Endothelial cell (in vitro differentiated cells): Measurements from ENCODE around the gene CYP8B1. TPM values are rescaled to one million over a fixed set of nuclear protein-coding genes. Genes with fewer than 3 reads are reported as not detected.
A peak's percentile ranks its signal among the peaks of the same experiment; 100 is the strongest.
"Not testable (repeated sequence)": the region's sequence is repeated elsewhere in the genome, so short reads cannot be mapped to it uniquely, and the experiment has no call there.

ENCODE experiments used
- DNase-seq: peaks from one replicate; pipeline ENCODE4 v3.0.0; 2021; ENCODE audit warnings: low spot score
- H3K27ac Mint-ChIP-seq: one replicate; pipeline ENCODE4 v1.8.0; 2021; ENCODE audit warnings: mixed read lengths, inconsistent platforms; ENCODE audit not compliant: unreplicated experiment
- H3K27me3 Mint-ChIP-seq: one replicate; pipeline ENCODE4 v1.8.0; 2021; ENCODE audit warnings: mild to moderate bottlenecking, moderate library complexity, mixed read lengths, inconsistent platforms; ENCODE audit not compliant: unreplicated experiment
- H3K36me3 Mint-ChIP-seq: one replicate; pipeline ENCODE4 v1.8.0; 2021; ENCODE audit warnings: mild to moderate bottlenecking, low read depth, mixed read lengths, inconsistent platforms; ENCODE audit not compliant: unreplicated experiment
- H3K4me1 Mint-ChIP-seq: one replicate; pipeline ENCODE4 v1.8.0; 2021; ENCODE audit warnings: mild to moderate bottlenecking, mixed read lengths, inconsistent platforms; ENCODE audit not compliant: unreplicated experiment
- H3K4me3 Mint-ChIP-seq: one replicate; pipeline ENCODE4 v1.8.0; 2021; ENCODE audit warnings: mild to moderate bottlenecking, mixed read lengths, inconsistent platforms; ENCODE audit not compliant: unreplicated experiment
- H3K9me3 Mint-ChIP-seq: one replicate; pipeline ENCODE4 v1.8.0; 2021; ENCODE audit warnings: mixed read lengths, inconsistent platforms; ENCODE audit not compliant: unreplicated experiment
- total RNA-seq: library from RNA; stranded (reverse); fragmentation: NEBNext Ultra II Directional; extraction: Animal tissue kit (Norgen Biotek cat#: 25700); gene quantifications from one replicate; pipeline ENCODE4 v1.2.1, GENCODE V29; 2021; ENCODE audit not compliant: unreplicated experiment
- TF ChIP-seq, protein P1 (sequence below): fragments of 200-600 bp; sonication (generic); IDR thresholded peaks from one replicate; pipeline ENCODE4 v1.5.0; 2021; ENCODE audit warnings: antibody characterized with exemption; ENCODE audit not compliant: unreplicated experiment

The CYP8B1 gene
- total RNA-seq, 1 donor from 2014 or later: not detected

DNA sequence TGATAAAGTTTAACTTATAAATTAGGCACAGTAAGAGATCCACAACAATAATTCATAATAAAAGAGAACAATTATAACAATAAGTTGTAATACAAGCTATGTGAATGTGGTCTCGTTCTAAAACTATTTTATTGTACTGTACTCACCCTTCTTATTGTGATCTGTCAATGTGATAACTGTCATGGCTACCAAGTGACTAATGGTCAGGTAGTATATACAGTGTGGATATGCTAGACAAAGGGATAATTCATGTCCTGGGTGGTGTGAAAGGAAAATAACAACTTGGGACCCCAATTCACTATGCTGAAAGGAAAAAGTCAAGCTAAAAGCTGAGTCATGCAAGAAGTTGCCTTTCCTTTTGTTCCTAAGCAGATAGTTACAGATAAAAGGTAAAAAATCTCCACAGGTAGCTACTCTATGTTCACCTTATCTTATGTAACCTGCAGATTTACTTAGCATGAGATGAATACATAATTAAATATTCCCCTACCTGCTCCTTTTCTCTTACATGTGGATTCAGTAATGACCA is 10.7 kb upstream of the CYP8B1 start:
- Mint-ChIP-seq H3K9me3 (no peaks in the 10 kb centered on the region), H3K4me1 (peaks cover 3% of the 10 kb centered on the region), H3K36me3 (no peaks in the 10 kb centered on the region), H3K27me3 (no peaks in the 10 kb centered on the region), H3K27ac (no peak overlapping the region), H3K4me3 (no peak overlapping the region)
- TF ChIP-seq, protein P1, sequence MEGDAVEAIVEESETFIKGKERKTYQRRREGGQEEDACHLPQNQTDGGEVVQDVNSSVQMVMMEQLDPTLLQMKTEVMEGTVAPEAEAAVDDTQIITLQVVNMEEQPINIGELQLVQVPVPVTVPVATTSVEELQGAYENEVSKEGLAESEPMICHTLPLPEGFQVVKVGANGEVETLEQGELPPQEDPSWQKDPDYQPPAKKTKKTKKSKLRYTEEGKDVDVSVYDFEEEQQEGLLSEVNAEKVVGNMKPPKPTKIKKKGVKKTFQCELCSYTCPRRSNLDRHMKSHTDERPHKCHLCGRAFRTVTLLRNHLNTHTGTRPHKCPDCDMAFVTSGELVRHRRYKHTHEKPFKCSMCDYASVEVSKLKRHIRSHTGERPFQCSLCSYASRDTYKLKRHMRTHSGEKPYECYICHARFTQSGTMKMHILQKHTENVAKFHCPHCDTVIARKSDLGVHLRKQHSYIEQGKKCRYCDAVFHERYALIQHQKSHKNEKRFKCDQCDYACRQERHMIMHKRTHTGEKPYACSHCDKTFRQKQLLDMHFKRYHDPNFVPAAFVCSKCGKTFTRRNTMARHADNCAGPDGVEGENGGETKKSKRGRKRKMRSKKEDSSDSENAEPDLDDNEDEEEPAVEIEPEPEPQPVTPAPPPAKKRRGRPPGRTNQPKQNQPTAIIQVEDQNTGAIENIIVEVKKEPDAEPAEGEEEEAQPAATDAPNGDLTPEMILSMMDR: no peak
- no peak for DNase-seq

GRCh38 chr3:42884324-42884723 is 8.6 kb upstream of the CYP8B1 start:
- TF ChIP-seq, protein P1: no peak
- H3K27ac Mint-ChIP-seq: no peak overlapping the region
- no peak overlapping the region for H3K4me3 Mint-ChIP-seq
- no peaks in the 10 kb centered on the region for H3K27me3 Mint-ChIP-seq
- H3K4me1 Mint-ChIP-seq: peaks cover 6% of the 10 kb centered on the region
- no peaks in the 10 kb centered on the region for H3K9me3 Mint-ChIP-seq
- no peak for DNase-seq
- H3K36me3 Mint-ChIP-seq: no peaks in the 10 kb centered on the region

GRCh38 chr3:42883251-42883930 is 7.7 kb upstream of the CYP8B1 start:
- H3K27ac Mint-ChIP-seq, H3K4me1 Mint-ChIP-seq, H3K27me3 Mint-ChIP-seq, H3K4me3 Mint-ChIP-seq, DNase-seq, H3K36me3 Mint-ChIP-seq, H3K9me3 Mint-ChIP-seq: not testable (repeated sequence)

- Mint-ChIP-seq H3K27me3 (no peaks in the 10 kb centered on the region), H3K27ac (no peak overlapping the region), H3K36me3 (no peaks in the 10 kb centered on the region), H3K9me3 (no peaks in the 10 kb centered on the region), H3K4me3 (peak overlapping the region; percentile 83), H3K4me1 (peaks cover 6% of the 10 kb centered on the region)
- peak; percentile 72 for DNase-seq
- TF ChIP-seq, protein P1: peak; percentile 73
Measured at GRCh38 chr3:42880601-42881451, 5.1 kb upstream of the CYP8B1 start.

DNA sequence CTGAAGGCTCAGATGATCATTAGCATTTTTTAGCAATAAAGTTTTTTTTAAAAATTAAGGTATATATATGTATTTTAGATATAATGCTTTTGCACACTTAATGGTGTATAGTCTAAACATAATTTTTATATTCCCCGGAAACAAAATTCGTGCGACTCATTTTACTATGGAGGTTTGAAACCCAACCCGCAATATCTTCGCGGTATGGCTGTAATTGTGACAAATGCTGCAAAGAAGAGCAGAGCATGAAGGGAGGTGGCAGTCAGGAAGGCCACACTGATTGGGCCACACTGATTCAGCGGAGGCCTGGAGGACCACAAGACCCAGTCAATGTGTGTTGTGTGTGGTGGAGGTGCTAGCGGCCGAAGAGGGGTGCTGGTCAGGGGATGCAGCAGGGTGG is 4.5 kb upstream of the CYP8B1 start:
- Mint-ChIP-seq H3K4me1 (peaks cover 6% of the 10 kb centered on the region), H3K9me3 (no peaks in the 10 kb centered on the region), H3K27ac (no peak overlapping the region), H3K4me3 (peak overlapping the region; percentile 65), H3K36me3 (no peaks in the 10 kb centered on the region), H3K27me3 (no peaks in the 10 kb centered on the region)
- TF ChIP-seq, protein P1: no peak
- no peak for DNase-seq
